Ureter (tissue), 1 donor: ENCODE measurements around the gene NPC2. TPM values are rescaled to one million over a fixed set of nuclear protein-coding genes. Genes with fewer than 3 reads are reported as not detected.
"Not testable (repeated sequence)": the region's sequence is repeated elsewhere in the genome, so short reads cannot be mapped to it uniquely, and the experiment has no call there.

ENCODE experiments used
- DNase-seq: peaks from one replicate; pipeline ENCODE4 v3.0.0-alpha.2; 2020; ENCODE audit warnings: low spot score
- total RNA-seq: library from RNA; stranded (reverse); gene quantifications from one replicate; pipeline ENCODE4 v1.2.4, GENCODE V29; 2023
- donor health status: DM: yes; HTN: yes; CAD: no.

Gene NPC2
- 175 TPM for total RNA-seq

- DNase-seq: no peak
These were observed at the start of gene NPC2 for GRCh38 chr14:74492776-74493342. Gene NPC2 (minus strand): TSS chr14:74493305. CDS start chr14:74493274, 31 bp downstream.

GRCh38 chr14:74542056-74542685 lies 49.1 kb upstream of the NPC2 start:
- no peak for DNase-seq

GRCh38 chr14:74541225-74541624 lies 48.1 kb upstream of the NPC2 start:
- no peak for DNase-seq

GRCh38 chr14:74539503-74539902 lies 46.4 kb upstream of the NPC2 start:
- no peak for DNase-seq

GRCh38 chr14:74538411-74539391 lies 45.6 kb upstream of the NPC2 start:
- DNase-seq: no peak

GRCh38 chr14:74536336-74536735 lies 43.2 kb upstream of the NPC2 start:
- not testable (repeated sequence) for DNase-seq

- DNase-seq: no peak
These were observed 42.7 kb upstream of the NPC2 start for GRCh38 chr14:74535756-74536325.

GRCh38 chr14:74533576-74533975 lies 40.5 kb upstream of the NPC2 start:
- DNase-seq: no peak

GRCh38 chr14:74532246-74532645 lies 39.1 kb upstream of the NPC2 start:
- DNase-seq: no peak

GRCh38 chr14:74531467-74531866 lies 38.4 kb upstream of the NPC2 start:
- DNase-seq: no peak

- DNase-seq: no peak
These were observed 37.9 kb upstream of the NPC2 start for GRCh38 chr14:74531006-74531405.

GRCh38 chr14:74528886-74529285 lies 35.8 kb upstream of the NPC2 start:
- no peak for DNase-seq

GRCh38 chr14:74528406-74528805 lies 35.3 kb upstream of the NPC2 start:
- no peak for DNase-seq

GRCh38 chr14:74527736-74528280 lies 34.7 kb upstream of the NPC2 start:
- no peak for DNase-seq

GRCh38 chr14:74526854-74527585 lies 33.9 kb upstream of the NPC2 start:
- no peak for DNase-seq

GRCh38 chr14:74525361-74525851 lies 32.3 kb upstream of the NPC2 start:
- no peak for DNase-seq

GRCh38 chr14:74524812-74525135 lies 31.7 kb upstream of the NPC2 start:
- no peak for DNase-seq

GRCh38 chr14:74524076-74524811 lies 31.1 kb upstream of the NPC2 start:
- no peak for DNase-seq

GRCh38 chr14:74522740-74523139 lies 29.6 kb upstream of the NPC2 start:
- DNase-seq: no peak

- no peak for DNase-seq
These were observed 28.7 kb upstream of the NPC2 start for GRCh38 chr14:74521756-74522155.
